Activated T-cell treated with anti-CD3 and anti-CD28 coated beads, Interleukin-2, amount 50 U/mL, for 4 hours (primary cell): Measurements from ENCODE around the gene KDM6A. TPM values are rescaled to one million over a fixed set of nuclear protein-coding genes. Genes with fewer than 3 reads are reported as not detected.
"Not testable (repeated sequence)": the region's sequence is repeated elsewhere in the genome, so short reads cannot be mapped to it uniquely, and the experiment has no call there.

Experiments used
- ATAC-seq, 2 donors: fragments of 200-7000 bp; cut with Tn5 transposase; one replicate each; pipeline ENCODE4 v1.10.0; 2021
- DNase-seq: peaks from one replicate; pipeline ENCODE4 v3.0.0-alpha.2; 2020
- H3K27me3 Mint-ChIP-seq: one replicate; pipeline ENCODE4 v1.8.0; 2021; ENCODE audit warnings: low read depth, mixed read lengths
- H3K36me3 Mint-ChIP-seq: one replicate; pipeline ENCODE4 v1.8.0; 2022; ENCODE audit warnings: mixed read lengths; ENCODE audit not compliant: insufficient read depth
- H3K4me1 Mint-ChIP-seq: one replicate; pipeline ENCODE4 v1.8.0; 2021; ENCODE audit warnings: low read depth, mixed read lengths
- H3K4me3 Mint-ChIP-seq: one replicate; pipeline ENCODE4 v1.8.0; 2021; ENCODE audit warnings: mild to moderate bottlenecking, moderate library complexity, mixed read lengths
- H3K9me3 Mint-ChIP-seq: one replicate; pipeline ENCODE4 v1.8.0; 2021; ENCODE audit warnings: mixed read lengths
- total RNA-seq, 3 donors: library from RNA; stranded (reverse); gene quantifications; one replicate each; pipeline ENCODE4 v1.2.1, GENCODE V29; 2021

The KDM6A gene
- total RNA-seq, 3 donors from 2014 or later, result 17.6 to 29.7 (median 21.5) TPM

GRCh38 chrX:45134775-45135174 lies 261.8 kb downstream of the KDM6A start:
- Mint-ChIP-seq H3K27me3 (no peaks in the 10 kb centered on the region), H3K4me3 (no peak overlapping the region), H3K9me3 (peaks cover 18% of the 10 kb centered on the region), H3K4me1 (no peaks in the 10 kb centered on the region), H3K36me3 (no peaks in the 10 kb centered on the region)
- no peak for ATAC-seq
- no peak for DNase-seq

GRCh38 chrX:45135391-45136075 lies 262.5 kb downstream of the KDM6A start:
- H3K4me1 Mint-ChIP-seq, H3K36me3 Mint-ChIP-seq, ATAC-seq, DNase-seq, H3K27me3 Mint-ChIP-seq, H3K4me3 Mint-ChIP-seq: not testable (repeated sequence)
- H3K9me3 Mint-ChIP-seq, result peaks cover 13% of the 10 kb centered on the region

- no peak for ATAC-seq
- Mint-ChIP-seq H3K9me3 (peaks cover 11% of the 10 kb centered on the region), H3K27me3 (no peaks in the 10 kb centered on the region), H3K36me3 (no peaks in the 10 kb centered on the region), H3K4me1 (no peaks in the 10 kb centered on the region), H3K4me3 (no peak overlapping the region)
- no peak for DNase-seq
Measured at GRCh38 chrX:45137531-45137930, 264.5 kb downstream of the KDM6A start.

DNA sequence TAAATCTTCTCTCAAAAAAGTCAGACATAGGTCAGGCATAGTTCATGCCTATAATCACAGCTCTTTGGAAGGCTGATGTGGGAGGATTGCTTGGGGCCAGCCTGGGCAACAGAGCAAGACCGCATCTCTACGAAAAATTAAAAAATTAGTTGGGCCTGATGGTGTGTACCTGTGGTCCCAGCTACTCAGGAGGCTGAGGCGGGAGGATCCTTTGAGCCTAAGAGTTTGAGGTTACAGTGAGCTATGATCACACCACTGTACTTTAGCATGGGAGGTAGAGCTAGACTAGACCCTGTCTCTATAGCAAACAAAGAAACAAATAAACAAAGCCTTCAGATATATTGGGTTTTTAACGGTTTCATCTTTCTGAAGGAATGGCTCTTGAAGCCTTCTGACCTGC lies 265.5 kb downstream of the KDM6A start:
- DNase-seq, result no peak
- Mint-ChIP-seq H3K4me3 (no peak overlapping the region), H3K4me1 (no peaks in the 10 kb centered on the region), H3K36me3 (no peaks in the 10 kb centered on the region), H3K27me3 (no peaks in the 10 kb centered on the region), H3K9me3 (peaks cover 8% of the 10 kb centered on the region)
- no peak for ATAC-seq

DNA sequence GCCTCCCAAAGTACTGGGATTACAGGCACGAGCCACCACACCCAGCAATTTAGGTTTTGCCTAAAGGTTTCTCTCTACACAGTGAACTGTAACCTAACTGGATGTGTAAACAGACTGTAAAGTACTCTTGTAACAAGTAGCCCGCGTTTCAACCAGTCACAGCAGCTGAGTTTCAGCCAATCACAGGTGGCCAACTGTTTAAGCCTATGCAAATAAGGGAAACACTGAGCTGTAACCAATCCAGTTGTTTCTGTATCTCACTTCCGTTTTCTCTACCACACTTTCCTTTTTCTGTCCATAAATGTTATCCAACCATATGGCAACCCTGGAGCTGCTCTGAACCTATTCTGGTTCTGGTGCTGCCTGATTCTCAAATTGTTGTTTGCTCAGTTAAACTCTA lies 267.8 kb downstream of the KDM6A start:
- ATAC-seq (no peak), DNase-seq (no peak)
- H3K36me3 Mint-ChIP-seq, result no peaks in the 10 kb centered on the region
- H3K27me3 Mint-ChIP-seq, result no peaks in the 10 kb centered on the region
- H3K4me1 Mint-ChIP-seq, result no peaks in the 10 kb centered on the region
- H3K9me3 Mint-ChIP-seq, result no peaks in the 10 kb centered on the region
- no peak overlapping the region for H3K4me3 Mint-ChIP-seq

GRCh38 chrX:45142185-45142584 lies 269.2 kb downstream of the KDM6A start:
- no peak for DNase-seq
- Mint-ChIP-seq H3K27me3 (no peaks in the 10 kb centered on the region), H3K4me3 (no peak overlapping the region), H3K4me1 (no peaks in the 10 kb centered on the region), H3K9me3 (no peaks in the 10 kb centered on the region), H3K36me3 (no peaks in the 10 kb centered on the region)
- no peak for ATAC-seq

GRCh38 chrX:45143455-45143854 lies 270.5 kb downstream of the KDM6A start:
- no peak for DNase-seq
- Mint-ChIP-seq H3K27me3 (no peaks in the 10 kb centered on the region), H3K4me1 (no peaks in the 10 kb centered on the region), H3K9me3 (no peaks in the 10 kb centered on the region), H3K36me3 (no peaks in the 10 kb centered on the region), H3K4me3 (no peak overlapping the region)
- no peak for ATAC-seq

- Mint-ChIP-seq H3K4me3 (no peak overlapping the region), H3K9me3 (no peaks in the 10 kb centered on the region), H3K27me3 (no peaks in the 10 kb centered on the region), H3K36me3 (no peaks in the 10 kb centered on the region), H3K4me1 (no peaks in the 10 kb centered on the region)
- DNase-seq (no peak), ATAC-seq (no peak)
Measured at GRCh38 chrX:45145492-45146215, 272.7 kb downstream of the KDM6A start.

GRCh38 chrX:45150821-45151220 lies 277.8 kb downstream of the KDM6A start:
- no peak for ATAC-seq

DNA sequence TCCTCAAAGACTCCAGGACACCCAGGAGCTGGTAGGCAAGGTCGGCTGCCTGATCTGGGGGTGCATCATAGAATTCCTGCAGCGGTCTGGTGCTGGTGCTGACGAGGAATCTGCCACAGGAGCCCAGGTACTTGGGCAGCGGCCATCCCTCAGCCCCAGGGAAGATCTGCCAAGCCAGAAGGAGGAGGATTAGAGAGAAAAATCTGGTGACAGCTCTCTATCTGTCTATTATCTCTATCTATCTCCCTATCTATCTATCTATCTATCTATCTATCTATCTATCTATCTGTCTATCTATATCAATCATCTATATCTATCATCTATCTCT lies 281.0 kb downstream of the KDM6A start:
- Mint-ChIP-seq H3K9me3 (no peaks in the 10 kb centered on the region), H3K27me3 (no peaks in the 10 kb centered on the region), H3K4me1 (no peaks in the 10 kb centered on the region), H3K36me3 (no peaks in the 10 kb centered on the region), H3K4me3 (no peak overlapping the region)
- no peak for ATAC-seq
- no peak for DNase-seq

More at GRCh38 chrX:45150821-45151220, 277.8 kb downstream of the KDM6A start:
- Mint-ChIP-seq H3K4me1 (no peaks in the 10 kb centered on the region), H3K27me3 (no peaks in the 10 kb centered on the region), H3K9me3 (no peaks in the 10 kb centered on the region), H3K4me3 (no peak overlapping the region), H3K36me3 (no peaks in the 10 kb centered on the region)
- DNase-seq, result no peak

DNA sequence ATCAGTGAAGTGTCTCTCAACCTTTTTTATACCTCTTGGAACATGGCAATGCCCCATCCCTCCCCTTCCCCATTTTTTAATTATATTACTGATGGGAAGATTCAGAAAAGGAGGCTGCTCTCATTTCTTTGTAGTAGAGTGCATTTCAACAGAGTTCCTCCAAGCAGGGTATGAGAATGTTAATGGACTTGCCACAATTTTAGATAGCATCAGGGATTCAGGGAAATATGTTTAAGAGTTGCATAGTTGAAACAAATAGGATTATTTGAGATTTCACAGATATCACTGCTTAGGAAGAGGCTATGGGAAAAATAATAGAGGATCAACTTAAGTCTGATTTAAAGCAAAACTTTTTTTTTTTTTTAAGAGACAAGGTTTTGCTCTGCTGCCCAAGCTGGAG lies 281.5 kb downstream of the KDM6A start:
- H3K9me3 Mint-ChIP-seq, result no peaks in the 10 kb centered on the region
- no peak for ATAC-seq
- H3K36me3 Mint-ChIP-seq, result no peaks in the 10 kb centered on the region
- H3K4me1 Mint-ChIP-seq, result no peaks in the 10 kb centered on the region
- H3K27me3 Mint-ChIP-seq, result no peaks in the 10 kb centered on the region
- no peak overlapping the region for H3K4me3 Mint-ChIP-seq
- no peak for DNase-seq

GRCh38 chrX:45157647-45158046 lies 284.7 kb downstream of the KDM6A start:
- no peak overlapping the region for H3K4me3 Mint-ChIP-seq
- H3K9me3 Mint-ChIP-seq, result peaks cover 8% of the 10 kb centered on the region
- H3K4me1 Mint-ChIP-seq, result no peaks in the 10 kb centered on the region
- DNase-seq (no peak), ATAC-seq (no peak)
- no peaks in the 10 kb centered on the region for H3K27me3 Mint-ChIP-seq
- no peaks in the 10 kb centered on the region for H3K36me3 Mint-ChIP-seq

Other genes with a start within 250 kb of the KDM6A start
- not detected for gene DUSP21, start 29.2 kb upstream of the KDM6A start, total RNA-seq